ENCODE results near the gene PHACTR3. TPM values are rescaled to one million over a fixed set of nuclear protein-coding genes. Genes with fewer than 3 reads are reported as not detected.

PHACTR3 gene
- total RNA-seq, 6 experiments from 2014 or later, result 0.12 to 0.35 (median 0.23) TPM; not detected in 2

- TF ChIP-seq POLR2A (IDR thresholded peaks at IDR 0.05), result no peak
- no peak for TF ChIP-seq CTCF (IDR thresholded peaks at IDR 0.05)
- DNase-seq, result no peak
- Histone ChIP-seq H3K27ac (no peak overlapping the region), H3K36me3 (no peaks in the 10 kb centered on the region), H3K9me3 (no peaks in the 10 kb centered on the region), H3K27me3 (no peaks in the 10 kb centered on the region), H3K4me1 (no peaks in the 10 kb centered on the region), H3K4me3 (no peak overlapping the region)
- ATAC-seq, result no peak
- WGBS (ENCODE audit: insufficient coverage, low coverage, low lambda C conversion rate, missing lambda C conversion rate), result 79% methylated on average over 9 of the region's 13 CpGs
- intact Hi-C loops (cut with DNase I), result no loop called here
These were observed 124.5 kb downstream of the PHACTR3 start for GRCh38 chr20:59728722-59729430.

GRCh38 chr20:59729506-59729905, 125.2 kb downstream of the PHACTR3 start:
- ATAC-seq, result no peak
- 100% methylated on average over 1 of the region's 5 CpGs for WGBS (ENCODE audit: insufficient coverage, low coverage, low lambda C conversion rate, missing lambda C conversion rate)
- Histone ChIP-seq H3K27ac (no peak overlapping the region), H3K4me1 (no peaks in the 10 kb centered on the region), H3K9me3 (no peaks in the 10 kb centered on the region), H3K36me3 (no peaks in the 10 kb centered on the region), H3K4me3 (no peak overlapping the region), H3K27me3 (no peaks in the 10 kb centered on the region)
- intact Hi-C loops (cut with DNase I), result no loop called here
- DNase-seq, result no peak
- TF ChIP-seq CTCF (IDR thresholded peaks at IDR 0.05) (no peak), POLR2A (IDR thresholded peaks at IDR 0.05) (no peak)

- ATAC-seq, result no peak
- TF ChIP-seq POLR2A (IDR thresholded peaks at IDR 0.05), result no peak
- TF ChIP-seq CTCF (IDR thresholded peaks at IDR 0.05), result no peak
- no peaks in the 10 kb centered on the region for H3K4me1 ChIP-seq
- DNase-seq, result no peak
- H3K27me3 ChIP-seq, result no peaks in the 10 kb centered on the region
- H3K36me3 ChIP-seq, result no peaks in the 10 kb centered on the region
- no peak overlapping the region for H3K27ac ChIP-seq
- 66% methylated on average over 3 of the region's 3 CpGs for WGBS (ENCODE audit: insufficient coverage, low coverage, low lambda C conversion rate, missing lambda C conversion rate)
- no peak overlapping the region for H3K4me3 ChIP-seq
- intact Hi-C loops (cut with DNase I), result no loop called here
- no peaks in the 10 kb centered on the region for H3K9me3 ChIP-seq
These were observed 126.4 kb downstream of the PHACTR3 start for GRCh38 chr20:59730722-59731121.

GRCh38 chr20:59731376-59731775, 127.0 kb downstream of the PHACTR3 start:
- intact Hi-C loops (cut with DNase I), result no loop called here
- no peak for ATAC-seq
- 67% methylated on average over 2 of the region's 2 CpGs for whole genome bisulfite sequencing (ENCODE audit: insufficient coverage, low coverage, low lambda C conversion rate, missing lambda C conversion rate)

More at GRCh38 chr20:59731376-59731775, 127.0 kb downstream of the PHACTR3 start:
- Histone ChIP-seq H3K4me3 (no peak overlapping the region), H3K9me3 (no peaks in the 10 kb centered on the region), H3K27ac (no peak overlapping the region), H3K4me1 (no peaks in the 10 kb centered on the region), H3K36me3 (no peaks in the 10 kb centered on the region), H3K27me3 (no peaks in the 10 kb centered on the region)
- no peak for DNase-seq
- TF ChIP-seq CTCF (IDR thresholded peaks at IDR 0.05) (no peak), POLR2A (IDR thresholded peaks at IDR 0.05) (no peak)

Data from right lobe of liver (tissue), 6 donors.